Measurements from ENCODE around the gene PLBD2. TPM values are rescaled to one million over a fixed set of nuclear protein-coding genes. Genes with fewer than 3 reads are reported as not detected.

PLBD2 gene
- total RNA-seq, 1 donor from 2014 or later: 55.1 TPM

DNA sequence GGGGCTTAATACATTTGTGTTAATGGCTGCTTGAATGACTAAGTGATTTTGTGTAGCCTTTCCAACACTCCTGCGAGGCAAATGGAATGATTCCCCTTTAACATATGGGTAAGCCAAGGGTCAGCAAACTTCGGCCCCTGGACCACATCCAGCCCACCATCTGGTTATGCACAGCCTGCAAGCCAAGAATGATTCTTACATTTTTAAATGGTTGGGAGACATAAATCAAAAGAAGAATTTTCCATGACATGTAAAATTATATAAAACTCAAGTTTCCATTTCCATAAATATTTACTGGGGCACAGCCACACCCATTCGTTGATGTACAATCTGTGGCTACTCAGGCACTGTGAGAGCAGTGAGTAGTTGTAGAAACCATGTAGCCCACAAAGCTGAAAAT lies 32.5 kb upstream of the PLBD2 start:
- TF ChIP-seq, protein P1, sequence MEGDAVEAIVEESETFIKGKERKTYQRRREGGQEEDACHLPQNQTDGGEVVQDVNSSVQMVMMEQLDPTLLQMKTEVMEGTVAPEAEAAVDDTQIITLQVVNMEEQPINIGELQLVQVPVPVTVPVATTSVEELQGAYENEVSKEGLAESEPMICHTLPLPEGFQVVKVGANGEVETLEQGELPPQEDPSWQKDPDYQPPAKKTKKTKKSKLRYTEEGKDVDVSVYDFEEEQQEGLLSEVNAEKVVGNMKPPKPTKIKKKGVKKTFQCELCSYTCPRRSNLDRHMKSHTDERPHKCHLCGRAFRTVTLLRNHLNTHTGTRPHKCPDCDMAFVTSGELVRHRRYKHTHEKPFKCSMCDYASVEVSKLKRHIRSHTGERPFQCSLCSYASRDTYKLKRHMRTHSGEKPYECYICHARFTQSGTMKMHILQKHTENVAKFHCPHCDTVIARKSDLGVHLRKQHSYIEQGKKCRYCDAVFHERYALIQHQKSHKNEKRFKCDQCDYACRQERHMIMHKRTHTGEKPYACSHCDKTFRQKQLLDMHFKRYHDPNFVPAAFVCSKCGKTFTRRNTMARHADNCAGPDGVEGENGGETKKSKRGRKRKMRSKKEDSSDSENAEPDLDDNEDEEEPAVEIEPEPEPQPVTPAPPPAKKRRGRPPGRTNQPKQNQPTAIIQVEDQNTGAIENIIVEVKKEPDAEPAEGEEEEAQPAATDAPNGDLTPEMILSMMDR (IDR thresholded peaks at IDR 0.05): no peak
- H3K4me1 ChIP-seq: peaks cover 0 to 13% of the 10 kb centered on the region in 2 donors
- H3K27ac ChIP-seq: peak overlapping the region in 1 of 2 donors; percentile 59
- no peak for DNase-seq (ENCODE audit: low spot score in 2 of 2)
- H3K4me3 ChIP-seq: no peak overlapping the region
- peaks cover 13 to 28% of the 10 kb centered on the region in 2 donors for H3K36me3 ChIP-seq
- no peaks in the 10 kb centered on the region for H3K9me3 ChIP-seq
- H3K27me3 ChIP-seq: no peaks in the 10 kb centered on the region
- intact Hi-C loops (cut with DNase I): no loop called here

DNA sequence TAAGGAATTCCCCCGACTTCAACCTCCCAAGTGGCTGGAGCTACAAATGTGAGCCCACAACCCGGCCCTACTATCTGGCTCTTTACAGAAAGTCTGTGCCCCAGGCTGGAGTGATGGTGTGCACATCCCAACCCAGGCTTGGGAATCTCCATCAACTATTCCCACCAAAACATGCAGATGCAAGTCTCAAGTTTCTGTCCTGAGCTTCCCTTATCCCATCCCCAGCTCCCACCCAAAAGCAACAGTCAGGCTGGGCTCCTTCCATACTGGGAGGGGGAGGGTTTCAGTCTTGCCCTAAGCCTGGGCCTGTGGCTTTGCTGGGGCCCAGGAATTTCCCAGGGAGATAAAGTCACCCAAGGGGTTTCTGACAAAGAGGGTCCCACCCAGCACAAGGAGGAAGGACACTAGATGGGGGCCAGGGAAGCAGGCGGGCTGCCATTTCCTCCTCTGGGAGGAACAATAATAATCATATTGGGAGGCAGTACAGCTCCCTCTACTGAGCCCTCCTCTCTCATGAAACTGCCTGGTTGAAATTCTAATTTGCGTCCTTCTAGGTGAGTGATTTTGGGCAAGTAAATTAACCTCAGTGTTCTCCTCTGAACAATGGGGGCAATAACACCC lies 31.5 kb upstream of the PLBD2 start:
- TF ChIP-seq, protein P1 (IDR thresholded peaks at IDR 0.05): no peak
- H3K27me3 ChIP-seq: no peaks in the 10 kb centered on the region
- H3K36me3 ChIP-seq: peaks cover 5 to 25% of the 10 kb centered on the region in 2 donors
- no peaks in the 10 kb centered on the region for H3K9me3 ChIP-seq
- peaks cover 0 to 13% of the 10 kb centered on the region in 2 donors for H3K4me1 ChIP-seq
- DNase-seq (ENCODE audit: low spot score in 2 of 2): no peak
- no peak overlapping the region for H3K4me3 ChIP-seq
- intact Hi-C loops (cut with DNase I): no loop called here
- peak overlapping the region in 1 of 2 donors; percentile 59 for H3K27ac ChIP-seq

DNA sequence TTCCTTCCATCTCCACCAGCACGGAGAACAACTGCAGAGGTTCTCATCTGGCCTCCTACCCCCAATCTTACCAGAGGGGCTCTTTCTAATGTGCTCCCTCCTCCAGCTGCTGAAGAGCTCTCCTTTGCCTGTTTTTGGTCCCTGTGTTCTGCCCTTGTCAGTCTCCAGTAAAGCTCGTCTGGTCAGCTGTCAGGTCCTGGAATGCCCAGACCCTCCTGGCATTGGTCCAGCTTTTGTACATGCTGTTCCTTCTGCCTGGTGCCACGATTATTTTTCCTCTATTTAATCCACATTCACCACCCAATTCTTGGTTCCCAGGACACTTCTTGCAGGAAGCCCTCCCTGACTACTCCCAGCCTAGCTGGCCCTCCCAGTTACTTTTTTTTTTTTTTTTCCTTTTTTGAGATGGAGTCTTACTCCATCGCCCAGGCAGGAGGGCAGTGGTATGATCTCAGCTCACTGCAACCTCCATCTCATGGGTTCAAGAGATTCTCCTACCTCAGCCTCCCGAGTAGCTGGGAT lies 30.0 kb upstream of the PLBD2 start:
- Histone ChIP-seq H3K36me3 (peaks cover 4 to 19% of the 10 kb centered on the region in 2 donors), H3K9me3 (no peaks in the 10 kb centered on the region), H3K4me3 (no peak overlapping the region), H3K27me3 (no peaks in the 10 kb centered on the region), H3K27ac (no peak overlapping the region), H3K4me1 (peaks cover 0 to 22% of the 10 kb centered on the region in 2 donors)
- TF ChIP-seq, protein P1 (IDR thresholded peaks at IDR 0.05): no peak
- DNase-seq (ENCODE audit: low spot score in 2 of 2): no peak
- intact Hi-C loops (cut with DNase I): no loop called here

DNA sequence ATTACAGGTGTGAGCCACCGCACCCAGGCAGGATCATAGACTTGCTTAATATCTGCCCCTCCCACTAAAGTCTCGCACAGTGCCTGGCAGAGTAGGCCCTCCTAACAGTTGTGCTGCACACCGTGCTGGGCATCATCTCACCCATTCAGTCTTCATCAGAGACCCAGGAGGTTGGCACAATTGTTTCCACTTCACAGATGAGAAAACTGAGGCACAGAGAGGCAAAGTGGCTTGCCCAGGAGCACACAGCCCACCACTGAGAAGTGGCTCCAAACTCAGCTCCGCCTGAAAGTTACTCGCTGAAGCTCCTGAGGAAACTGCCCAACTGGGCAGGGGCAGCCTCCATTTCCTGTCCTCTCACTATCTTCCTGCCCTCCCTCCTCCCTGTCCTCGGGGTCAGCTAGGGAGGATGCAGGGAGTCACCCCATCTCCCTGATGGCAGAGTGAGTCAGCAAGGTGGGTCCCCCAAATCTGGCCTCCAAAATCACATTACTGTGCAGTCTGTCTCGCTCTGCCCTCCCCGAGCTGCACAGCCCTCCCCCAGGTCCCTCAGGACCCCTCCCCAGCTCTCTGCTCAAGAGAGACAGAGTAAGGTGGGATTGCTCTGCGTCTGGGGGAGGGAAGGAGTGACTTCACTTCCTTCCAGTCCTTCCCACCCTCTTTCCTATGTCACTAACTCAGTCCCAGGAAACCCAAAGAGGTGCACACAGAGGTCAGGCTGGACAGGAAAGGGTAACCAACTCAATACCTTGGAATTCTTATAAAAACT lies 29.2 kb upstream of the PLBD2 start:
- peaks cover 0 to 28% of the 10 kb centered on the region in 2 donors for H3K4me1 ChIP-seq
- no peak for DNase-seq (ENCODE audit: low spot score in 2 of 2)
- TF ChIP-seq, protein P1 (IDR thresholded peaks at IDR 0.05): no peak
- H3K27me3 ChIP-seq: no peaks in the 10 kb centered on the region
- peak overlapping the region in 1 of 2 donors; percentile 29 for H3K27ac ChIP-seq
- no peaks in the 10 kb centered on the region for H3K9me3 ChIP-seq
- peaks cover 4 to 15% of the 10 kb centered on the region in 2 donors for H3K36me3 ChIP-seq
- H3K4me3 ChIP-seq: no peak overlapping the region
- intact Hi-C loops (cut with DNase I): no loop called here

DNA sequence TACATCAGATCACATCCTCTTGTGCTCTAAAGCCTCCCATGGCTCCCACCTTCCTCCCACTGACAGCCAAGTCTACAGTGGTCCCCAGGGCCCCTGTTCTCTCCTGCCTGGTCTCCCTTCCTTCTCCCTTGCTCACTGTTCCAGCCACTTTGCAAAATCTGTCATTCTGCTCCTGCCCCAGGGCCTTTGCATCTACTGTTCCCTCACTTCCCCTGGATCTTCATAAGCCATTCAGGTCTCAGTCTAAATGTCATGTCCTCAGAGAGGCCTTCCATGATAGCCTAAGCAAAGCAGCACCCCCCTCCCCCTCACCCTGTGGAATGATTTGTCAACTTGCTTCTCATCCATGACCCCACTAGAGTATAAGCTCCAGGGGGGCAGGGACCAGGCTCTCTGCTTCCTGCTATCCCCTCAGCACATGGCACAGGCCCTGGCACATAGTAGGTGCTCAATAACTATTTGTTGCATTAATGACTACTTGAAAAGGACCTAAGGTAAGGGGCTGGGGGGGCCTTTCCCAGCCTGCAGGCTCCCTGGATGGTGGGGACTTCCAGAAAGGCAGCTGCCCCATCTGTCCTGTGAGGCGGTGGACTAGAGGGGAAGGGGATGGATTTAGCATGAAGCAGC lies 28.5 kb upstream of the PLBD2 start:
- Histone ChIP-seq H3K27me3 (no peaks in the 10 kb centered on the region), H3K9me3 (no peaks in the 10 kb centered on the region), H3K27ac (no peak overlapping the region), H3K4me1 (peaks cover 0 to 28% of the 10 kb centered on the region in 2 donors), H3K36me3 (peaks cover 4 to 15% of the 10 kb centered on the region in 2 donors), H3K4me3 (no peak overlapping the region)
- TF ChIP-seq, protein P1 (IDR thresholded peaks at IDR 0.05): no peak
- no peak for DNase-seq (ENCODE audit: low spot score in 2 of 2)
- intact Hi-C loops (cut with DNase I): no loop called here

All from ascending aorta (tissue), 2 donors.